ENCODE measurements around the gene IKZF3.
"Not testable (repeated sequence)": the region's sequence is repeated elsewhere in the genome, so short reads cannot be mapped to it uniquely, and the experiment has no call there.

Gene IKZF3

DNA sequence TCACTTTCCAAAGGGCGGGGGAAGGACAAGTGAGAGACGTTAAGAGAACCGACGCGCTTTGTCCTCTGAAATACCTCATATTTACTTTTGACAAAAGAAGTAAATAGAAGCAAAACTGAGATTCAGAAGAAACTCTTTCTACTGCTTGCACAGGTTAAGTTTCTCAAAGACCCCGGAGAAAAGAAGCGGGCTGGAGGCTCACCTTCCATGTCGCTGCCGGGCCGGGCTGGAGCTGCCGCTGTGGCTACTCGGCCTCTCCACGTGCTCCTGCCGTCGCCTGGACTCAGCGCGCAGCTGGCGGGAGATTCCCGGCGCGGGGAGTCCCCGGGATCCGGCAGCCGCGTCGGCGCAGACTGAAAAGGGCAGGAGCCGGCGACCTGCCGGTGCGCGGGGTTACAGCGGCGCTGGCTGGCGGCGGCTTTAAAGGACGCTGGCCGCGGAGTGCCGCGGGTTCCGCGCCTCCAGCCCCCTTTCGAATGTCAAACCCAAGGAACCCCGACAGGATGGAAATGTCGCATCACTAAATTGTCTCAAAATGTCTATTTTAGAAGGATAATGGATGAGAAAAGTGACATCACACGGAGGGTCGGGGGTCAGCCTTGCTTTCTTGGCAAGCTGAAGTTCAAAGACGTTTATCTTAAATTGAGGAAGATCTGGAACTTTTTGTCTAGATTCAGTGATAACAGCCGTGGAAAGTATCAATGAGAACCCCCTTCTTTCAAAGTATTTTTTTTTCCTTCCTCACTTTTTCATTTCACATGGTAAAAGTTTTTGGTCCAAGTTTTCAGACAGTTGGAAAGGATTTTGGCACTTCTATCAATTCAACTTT lies at the start of gene IKZF3:
Gene IKZF3 (minus strand): TSS at position 395 of the 829 bp plus-strand sequence. CDS start 186 bp downstream, at position 209.
- peak; percentile 24 for DNase-seq (ENCODE audit: low spot score)

DNA sequence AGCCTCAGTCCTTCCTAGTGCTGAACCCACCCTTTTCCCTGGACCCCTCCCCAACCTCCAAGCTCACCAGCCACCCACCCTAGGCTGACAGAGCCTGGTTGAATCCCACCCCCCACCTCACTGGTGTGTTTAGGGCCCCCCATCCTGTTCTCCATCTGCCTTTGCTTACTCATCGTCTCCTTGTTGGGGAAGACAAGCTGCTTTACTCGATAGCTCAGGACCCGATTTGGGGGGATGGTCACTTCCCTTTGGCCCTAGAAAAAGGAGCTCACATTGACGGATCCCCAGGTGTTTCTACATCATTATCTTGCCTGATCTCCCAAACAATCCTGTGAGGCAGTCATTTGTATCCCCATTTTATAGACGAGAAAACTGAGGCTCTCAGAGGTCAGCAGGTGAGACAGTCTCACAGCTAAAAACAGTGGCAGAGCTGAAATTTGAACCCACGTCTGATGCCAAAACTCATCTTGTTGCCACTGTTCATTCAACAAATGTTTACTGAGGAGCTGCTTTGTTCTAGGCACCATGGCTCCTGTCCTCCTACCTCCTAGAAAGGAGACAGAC lies 44.8 kb upstream of the IKZF3 start:
- DNase-seq (ENCODE audit: low spot score), result no peak

DNA sequence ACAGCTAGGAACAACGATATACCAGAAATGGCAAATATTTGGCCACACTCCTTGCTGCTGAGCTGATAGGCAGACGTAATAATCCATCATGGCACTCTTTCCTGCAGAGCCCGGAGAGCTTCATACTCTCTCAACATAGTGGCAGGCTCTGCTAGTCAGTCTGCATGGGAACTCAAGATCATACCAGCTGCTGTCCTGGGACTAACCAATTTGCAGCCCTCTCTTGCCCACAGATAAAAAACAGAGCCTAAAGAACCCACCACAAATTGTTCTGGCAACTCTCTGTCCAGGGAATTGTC lies 40.8 kb upstream of the IKZF3 start:
- DNase-seq (ENCODE audit: low spot score), result no peak

DNA sequence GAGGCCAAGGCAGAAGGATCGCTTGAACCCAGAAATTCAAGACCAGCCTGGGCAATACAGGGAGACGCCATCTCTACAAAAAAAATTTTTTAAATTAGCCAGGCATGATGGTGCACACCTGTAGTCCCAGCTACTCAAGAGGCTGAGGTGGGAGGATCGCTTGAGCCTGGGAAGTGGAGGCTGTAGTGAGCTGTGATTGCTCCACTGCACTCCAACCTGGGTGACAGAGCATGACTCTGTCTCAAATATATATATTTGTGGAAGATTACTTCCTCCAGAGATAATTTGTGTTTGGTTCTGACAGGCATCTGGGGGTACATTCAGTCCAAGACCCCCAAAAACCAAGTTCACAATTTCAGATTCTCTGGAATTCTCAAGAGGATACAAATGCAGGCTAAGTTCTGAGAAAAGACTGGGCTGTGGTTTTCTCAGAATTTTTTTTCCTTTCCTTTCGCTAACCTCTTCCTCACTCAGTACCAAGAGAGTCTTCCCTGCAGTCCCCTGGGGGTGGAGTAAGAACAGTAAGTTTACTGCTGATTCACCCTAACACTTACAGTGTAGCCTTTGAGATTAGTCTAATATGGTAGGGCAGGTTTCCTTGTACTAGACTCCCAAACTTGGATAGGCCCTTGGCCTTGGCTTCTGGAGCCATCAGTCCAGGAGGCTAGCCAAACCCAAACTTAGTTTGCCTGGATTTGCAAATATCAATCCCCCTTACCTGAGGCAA lies 39.2 kb upstream of the IKZF3 start:
- no peak for DNase-seq (ENCODE audit: low spot score)

DNA sequence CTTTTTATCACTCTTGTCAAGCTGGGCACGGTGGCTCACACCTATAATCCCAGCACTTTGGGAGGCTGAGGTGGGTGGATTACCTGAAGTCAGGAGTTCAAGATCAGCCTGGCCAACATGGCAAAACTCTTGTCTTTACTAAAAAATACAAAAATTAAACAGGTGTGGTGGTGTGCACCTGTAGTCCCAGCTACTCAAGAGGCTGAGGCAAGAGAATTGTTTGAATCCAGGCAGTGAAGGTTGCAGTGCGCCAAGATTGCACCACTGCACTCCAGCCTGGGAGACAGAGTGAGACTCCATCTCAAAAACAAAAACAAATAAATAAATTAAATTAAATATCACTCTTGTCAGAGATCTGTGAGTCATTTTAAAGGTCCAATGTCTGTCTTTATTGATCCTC lies 37.9 kb upstream of the IKZF3 start:
- not testable (repeated sequence) for DNase-seq (ENCODE audit: low spot score)

DNA sequence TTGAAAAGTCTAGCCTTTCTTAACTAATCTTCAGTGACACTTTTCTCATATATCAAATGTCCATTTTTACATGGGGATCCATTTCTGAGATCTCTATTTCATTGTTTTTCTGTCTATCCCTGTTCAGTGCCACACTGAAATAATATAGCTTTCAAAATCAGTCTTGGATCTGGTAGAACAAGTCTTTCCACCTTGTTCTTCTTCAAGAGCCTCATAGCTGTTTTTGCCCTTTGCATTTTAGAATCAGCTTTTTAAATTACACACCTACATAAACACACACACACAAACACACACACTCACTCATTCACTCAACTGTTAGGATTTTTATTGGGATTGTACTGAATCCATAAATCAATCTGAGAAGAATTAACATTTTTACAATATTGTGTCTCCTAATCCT lies 35.1 kb upstream of the IKZF3 start:
- no peak for DNase-seq (ENCODE audit: low spot score)

DNA sequence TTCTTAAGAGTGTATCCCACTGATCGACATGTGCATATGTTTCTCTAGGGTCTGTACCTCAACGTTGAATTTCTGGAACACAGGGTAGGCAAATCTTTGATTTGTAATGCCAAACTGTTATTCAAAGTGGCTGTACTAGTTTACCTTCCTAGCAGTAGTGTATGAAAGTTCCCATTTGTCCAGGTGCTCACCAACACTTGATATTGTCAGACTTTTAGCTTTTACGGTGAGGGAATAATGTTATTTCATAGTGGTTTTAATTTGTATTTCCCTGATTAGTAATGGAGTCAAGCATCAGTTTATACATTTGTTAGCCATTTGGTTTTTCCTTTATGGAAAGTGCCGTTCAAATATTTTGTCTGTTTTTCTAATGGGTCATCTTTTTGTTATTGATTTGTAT lies 34.0 kb upstream of the IKZF3 start:
- no peak for DNase-seq (ENCODE audit: low spot score)

DNA sequence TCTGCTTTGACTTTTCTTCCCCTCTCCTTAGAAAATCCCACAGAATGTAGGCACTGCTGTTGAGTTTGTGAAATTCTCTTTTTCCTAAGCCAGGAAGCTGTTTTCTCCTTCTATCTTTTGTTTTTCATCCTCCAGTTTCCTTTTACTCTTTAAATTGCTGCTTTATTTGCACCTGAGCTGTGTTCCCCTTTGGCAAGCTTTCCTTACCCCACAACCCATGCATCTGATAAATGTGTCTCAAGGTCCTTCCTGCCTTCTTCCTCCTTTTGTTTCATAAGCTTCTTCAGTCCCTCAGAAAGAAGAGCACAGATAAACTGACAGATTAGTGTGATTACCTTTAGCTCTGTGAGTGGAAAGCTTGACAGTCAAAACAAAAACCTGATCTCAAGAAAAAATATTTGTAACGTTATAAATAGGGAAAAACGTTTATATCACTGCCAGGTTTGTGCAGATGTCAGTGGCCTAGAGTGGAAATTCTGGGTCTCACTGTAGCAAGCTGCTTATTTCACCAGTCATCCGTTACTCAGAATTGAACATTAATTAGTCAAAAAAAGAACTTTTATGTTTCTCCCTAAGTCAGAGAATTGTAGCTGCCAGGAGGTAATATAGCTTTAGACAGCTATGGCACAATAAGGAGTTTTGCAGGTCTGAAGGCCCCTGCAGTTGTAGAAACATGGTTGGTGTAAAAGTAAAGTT lies 30.7 kb upstream of the IKZF3 start:
- no peak for DNase-seq (ENCODE audit: low spot score)

DNA sequence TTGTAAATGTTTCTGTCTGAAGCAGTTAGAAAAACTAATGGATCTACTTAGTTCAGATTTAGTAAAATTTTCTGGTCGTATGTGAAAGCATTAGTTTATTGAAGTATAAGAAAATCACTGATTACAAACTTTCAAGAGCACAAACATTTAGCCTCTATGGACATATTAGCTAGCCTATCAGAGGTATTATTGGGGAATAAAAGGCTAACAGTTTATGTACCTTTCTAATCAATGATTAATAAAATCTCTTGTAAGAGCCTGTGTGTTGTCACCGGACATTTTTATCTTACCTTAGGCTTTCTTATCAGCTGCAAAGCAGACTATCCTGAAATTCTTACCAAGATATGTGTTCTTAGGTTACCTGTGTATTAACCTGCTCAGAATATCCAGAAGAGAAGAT lies 25.1 kb upstream of the IKZF3 start:
- DNase-seq (ENCODE audit: low spot score), result no peak

DNA sequence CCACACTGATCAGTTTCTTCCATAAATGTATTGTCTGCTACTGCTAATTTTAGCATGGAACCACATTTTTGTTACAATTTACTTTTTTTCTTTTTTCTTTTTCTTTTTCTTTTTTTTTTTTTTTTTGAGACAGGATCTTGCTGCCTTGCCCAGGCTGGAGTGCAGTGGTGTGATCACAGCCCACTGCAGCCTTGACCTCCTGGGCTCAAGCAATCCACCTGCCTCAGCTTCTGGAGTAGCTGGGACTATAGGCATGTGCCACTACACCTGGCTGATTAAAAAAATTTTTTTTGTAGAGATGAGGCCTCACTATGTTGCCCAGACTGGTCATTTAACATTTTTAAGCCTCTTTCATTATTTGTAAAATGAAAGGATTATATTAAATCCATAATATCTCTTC lies 23.0 kb upstream of the IKZF3 start:
- no peak for DNase-seq (ENCODE audit: low spot score)

DNA sequence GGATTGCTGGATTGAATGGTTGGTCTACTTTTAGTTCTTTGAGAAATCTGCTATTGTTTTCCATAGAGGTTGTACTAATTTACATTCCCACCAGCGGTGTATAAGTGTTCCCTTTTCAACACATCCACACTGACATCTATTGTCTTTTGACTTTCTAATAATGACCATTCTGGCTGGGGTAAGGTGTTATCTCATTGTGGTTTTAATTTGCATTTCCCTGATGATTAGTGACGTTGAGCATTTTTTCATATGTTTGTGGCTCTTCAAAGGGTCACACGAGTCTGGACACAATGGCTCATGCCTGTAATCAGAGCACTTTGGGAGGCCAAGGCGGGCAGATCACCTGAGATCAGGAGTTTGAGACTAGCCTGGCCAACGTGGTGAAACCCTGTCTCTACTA lies 22.0 kb upstream of the IKZF3 start:
- not testable (repeated sequence) for DNase-seq (ENCODE audit: low spot score)

DNA sequence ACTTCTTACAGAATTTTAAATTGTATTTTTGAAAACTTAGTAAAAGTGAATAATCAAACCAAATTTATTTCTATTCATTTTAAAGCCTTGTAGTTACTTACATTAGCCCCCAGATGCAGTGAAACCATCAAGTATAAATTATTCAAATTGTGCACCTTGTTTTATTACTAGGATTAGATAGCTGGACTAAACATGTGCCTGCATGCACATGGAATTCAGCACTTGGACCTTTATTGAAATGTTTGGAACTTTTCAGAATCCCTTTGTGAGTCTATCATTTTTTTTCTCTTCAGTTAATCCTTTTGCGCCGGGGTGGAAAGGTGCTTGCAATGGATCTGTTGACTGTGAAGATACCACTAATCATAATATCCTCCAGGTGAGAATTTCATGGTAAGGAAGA lies 8.6 kb upstream of the IKZF3 start:
- no peak for DNase-seq (ENCODE audit: low spot score)

DNA sequence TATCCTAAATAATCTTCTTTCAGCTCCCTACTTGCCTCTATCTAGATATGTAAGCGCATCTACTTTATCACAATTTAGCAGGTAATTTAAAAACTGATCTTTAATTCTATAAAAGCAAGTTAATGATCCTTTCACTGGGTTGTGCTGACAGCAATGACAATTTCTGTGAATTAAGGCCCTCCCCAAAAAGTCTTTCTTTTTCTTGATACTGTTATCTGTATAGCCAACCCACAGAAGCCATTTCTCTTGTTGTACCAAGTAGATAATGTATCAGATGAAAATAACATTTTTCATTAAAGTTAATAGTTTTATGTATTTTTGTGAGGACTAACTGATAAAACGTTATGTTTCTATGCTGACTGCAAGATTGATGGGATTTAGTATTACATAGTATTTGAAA lies 7.7 kb upstream of the IKZF3 start:
- DNase-seq (ENCODE audit: low spot score), result no peak

DNA sequence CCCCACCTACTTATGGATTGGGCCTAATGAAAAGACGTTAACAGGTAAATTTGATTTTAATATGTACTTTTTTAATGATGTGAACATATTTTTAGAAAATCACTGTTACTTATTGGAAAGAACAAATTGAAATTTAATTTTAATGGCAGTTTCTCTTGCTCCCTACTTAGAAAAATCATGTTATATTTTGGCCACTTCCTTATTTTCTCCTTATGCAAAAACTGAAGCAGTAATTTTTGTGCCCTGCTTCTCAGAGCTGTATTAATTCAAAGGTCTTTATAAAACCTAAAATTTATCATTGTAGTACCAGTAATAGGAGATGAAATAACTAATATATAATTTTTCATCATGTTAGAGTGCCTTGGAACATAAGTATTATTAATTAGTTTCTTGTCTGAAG lies 6.7 kb upstream of the IKZF3 start:
- no peak for DNase-seq (ENCODE audit: low spot score)

DNA sequence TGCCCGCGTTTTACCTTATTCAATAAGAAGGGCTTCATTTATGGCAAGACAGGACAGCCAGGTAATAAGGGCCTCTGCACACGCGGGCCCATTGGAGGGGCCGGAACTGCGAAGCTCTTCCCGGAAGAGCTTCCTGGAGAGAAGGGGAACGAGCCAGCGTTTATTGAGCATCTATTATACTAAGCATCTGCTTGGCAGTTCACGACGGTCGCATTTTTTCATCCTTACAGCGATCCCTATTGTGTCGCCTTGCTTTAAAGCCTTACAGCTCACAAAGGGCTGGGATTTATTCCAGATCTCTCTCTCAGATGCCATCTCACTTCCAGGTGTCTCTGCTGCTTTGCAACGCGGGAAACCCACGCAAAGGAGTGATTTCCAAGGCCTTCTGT lies 4.4 kb upstream of the IKZF3 start:
- no peak for DNase-seq (ENCODE audit: low spot score)

DNA sequence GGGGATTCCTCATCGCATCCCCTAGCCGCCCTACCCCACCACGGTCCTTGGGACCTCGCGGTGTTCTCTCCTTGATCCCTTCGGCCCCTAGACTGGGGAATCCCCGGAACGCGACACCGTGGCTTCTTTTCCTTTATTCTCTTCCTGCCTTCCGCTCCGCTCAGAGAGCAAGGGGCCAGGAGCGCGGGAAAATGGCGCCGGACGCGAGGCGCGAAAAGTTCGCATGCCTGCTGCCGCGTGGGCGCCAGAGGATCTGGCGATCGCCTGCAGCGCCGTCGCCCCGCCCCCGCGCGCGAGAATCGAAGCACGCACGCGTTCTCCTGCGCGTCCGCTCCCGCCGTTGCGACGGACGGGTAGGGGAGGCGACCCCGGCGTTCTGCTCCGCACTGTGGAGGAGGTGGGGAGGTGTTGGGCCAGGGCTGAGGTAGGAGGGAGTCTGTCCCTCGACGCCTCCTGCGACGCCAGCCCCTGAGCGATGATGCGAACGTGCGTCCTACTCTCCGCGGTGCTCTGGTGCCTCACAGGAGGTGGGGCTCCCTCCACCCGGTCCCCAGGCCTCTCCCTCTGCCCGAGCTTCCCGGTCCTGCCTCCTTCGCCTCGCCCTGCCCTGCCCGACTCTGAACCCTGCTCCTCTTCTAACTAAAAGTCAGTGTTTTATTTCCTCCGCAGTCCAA lies 3.9 kb upstream of the IKZF3 start, which contains the start of gene ZPBP2:
Gene ZPBP2 (plus strand): TSS at position 323 of the 674 bp plus-strand sequence. CDS start 153 bp downstream, at position 476.
- no peak for DNase-seq (ENCODE audit: low spot score)

DNA sequence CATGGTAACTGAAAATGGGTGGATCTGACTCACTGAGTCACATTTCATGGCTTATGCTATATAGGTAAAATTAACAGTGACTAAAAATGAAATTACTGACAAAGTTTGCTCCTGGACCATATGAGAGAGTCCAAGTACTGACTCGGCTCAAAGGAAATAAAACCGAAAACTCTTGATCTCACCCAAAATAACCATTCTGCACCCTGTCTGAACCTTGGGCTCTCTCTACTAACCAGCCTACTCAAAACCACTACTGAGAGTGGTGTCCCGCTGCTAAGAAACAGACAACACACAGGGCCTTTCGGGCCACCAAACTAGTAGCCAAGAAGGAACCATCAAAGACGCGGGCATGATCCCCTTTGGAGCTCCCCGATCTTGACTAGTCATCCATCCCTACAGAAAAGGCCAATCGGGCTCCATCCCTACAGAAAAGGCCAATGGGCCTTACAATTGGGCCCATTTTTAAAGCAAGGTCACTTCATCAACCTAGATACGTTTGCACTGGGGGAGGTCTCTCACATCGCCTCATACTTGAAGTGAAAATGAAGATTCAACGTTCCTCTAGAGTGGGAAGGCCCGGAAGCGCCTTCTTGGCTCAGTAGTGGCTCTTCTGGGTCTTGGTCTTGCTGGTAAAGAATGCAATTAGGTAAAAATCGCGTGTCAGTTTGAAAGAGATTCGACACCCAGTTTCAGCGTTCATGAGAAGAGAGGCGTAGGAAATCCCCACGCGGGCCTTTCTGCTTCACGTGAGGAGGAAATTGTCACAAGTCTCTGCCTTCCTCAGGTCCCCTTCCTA lies 3.2 kb upstream of the IKZF3 start:
- no peak for DNase-seq (ENCODE audit: low spot score)

DNA sequence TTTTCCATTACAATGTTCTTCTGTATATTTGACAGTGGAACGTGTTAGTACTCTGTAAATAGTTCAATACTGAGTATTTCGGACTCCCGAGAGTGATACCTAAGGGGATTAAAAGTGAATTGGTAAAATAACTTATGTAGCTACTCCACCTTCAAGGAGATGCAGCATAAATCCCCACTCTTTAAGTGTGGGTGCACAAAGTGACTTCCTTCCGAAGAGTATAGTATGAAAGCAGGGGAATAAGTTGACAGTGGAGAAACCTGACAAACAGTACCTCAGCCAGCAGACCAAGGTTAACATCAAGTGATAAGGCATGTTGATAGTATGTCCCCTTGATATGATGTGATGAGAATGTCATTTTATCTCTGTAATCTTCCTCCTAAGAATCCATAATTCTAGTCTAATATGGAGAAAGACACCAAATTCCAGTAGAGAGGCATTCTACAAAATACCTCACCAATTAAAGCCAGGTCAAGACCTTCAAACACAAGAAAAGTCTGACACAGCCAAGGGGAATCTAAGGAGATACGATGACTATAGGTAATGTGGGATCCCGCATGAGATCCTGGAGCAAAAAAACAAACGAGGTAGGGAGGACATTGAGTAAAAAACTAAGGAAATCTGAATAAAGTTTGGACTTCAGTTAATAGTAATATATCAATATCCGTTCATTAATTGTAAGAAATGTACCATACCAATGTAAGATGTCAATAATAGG lies 2.1 kb upstream of the IKZF3 start:
- no peak for DNase-seq (ENCODE audit: low spot score)

DNA sequence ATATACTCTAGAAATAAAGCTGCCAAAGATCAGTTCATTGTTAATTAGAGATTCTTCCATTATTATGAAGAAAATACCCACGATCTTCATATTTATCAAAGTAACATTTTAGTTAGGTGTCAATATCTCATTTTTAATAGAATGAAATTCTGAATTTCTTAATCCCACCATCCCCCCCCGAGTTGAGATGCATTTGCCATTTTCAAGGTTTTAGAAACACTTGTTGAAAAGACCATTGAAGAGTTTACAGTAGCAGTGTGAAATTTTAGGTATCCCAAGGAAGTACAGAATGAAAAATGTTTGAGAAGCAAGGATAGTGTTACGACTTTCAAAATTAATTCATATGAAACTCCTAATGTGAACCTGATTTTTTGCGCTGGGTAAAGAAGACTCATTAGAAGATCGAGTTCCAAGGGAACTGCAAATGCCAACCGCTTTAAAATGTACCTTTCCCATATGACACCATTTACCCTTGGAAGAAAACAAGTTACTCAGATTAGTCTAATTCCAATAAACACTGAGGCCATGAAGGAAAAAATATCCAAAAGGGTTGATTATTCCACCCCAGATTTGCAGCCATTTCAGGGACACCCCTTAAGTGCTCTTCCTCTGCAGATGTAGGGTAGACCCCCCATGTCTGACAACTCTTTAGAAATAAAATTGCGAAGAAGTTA lies 731 bp downstream of the IKZF3 start:
- DNase-seq (ENCODE audit: low spot score), result no peak

DNA sequence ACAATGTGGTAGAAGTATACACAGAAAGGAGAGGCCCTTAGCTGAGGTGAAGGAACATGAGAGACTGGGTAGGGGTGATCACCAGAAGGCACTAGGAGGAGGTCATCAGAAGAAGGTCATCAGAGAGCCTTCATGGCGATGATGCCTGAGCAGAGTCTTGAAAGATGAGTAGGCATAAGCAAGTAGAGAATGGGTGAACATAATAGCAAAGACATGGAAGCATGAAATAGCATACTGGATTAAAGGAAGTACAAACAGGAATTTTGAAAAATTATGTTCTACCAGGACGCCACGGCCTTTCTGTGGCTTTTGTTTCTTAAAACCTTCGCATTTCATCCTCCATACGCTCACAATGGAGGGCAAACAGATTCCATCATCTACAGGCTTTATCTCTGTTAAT lies 2.9 kb downstream of the IKZF3 start:
- DNase-seq (ENCODE audit: low spot score), result no peak
